Measurements from ENCODE around the gene SQOR. TPM values are rescaled to one million over a fixed set of nuclear protein-coding genes. Genes with fewer than 3 reads are reported as not detected.

SQOR gene
- 100 to 1,000 TPM; 105 to 108 TPM for total RNA-seq

DNA sequence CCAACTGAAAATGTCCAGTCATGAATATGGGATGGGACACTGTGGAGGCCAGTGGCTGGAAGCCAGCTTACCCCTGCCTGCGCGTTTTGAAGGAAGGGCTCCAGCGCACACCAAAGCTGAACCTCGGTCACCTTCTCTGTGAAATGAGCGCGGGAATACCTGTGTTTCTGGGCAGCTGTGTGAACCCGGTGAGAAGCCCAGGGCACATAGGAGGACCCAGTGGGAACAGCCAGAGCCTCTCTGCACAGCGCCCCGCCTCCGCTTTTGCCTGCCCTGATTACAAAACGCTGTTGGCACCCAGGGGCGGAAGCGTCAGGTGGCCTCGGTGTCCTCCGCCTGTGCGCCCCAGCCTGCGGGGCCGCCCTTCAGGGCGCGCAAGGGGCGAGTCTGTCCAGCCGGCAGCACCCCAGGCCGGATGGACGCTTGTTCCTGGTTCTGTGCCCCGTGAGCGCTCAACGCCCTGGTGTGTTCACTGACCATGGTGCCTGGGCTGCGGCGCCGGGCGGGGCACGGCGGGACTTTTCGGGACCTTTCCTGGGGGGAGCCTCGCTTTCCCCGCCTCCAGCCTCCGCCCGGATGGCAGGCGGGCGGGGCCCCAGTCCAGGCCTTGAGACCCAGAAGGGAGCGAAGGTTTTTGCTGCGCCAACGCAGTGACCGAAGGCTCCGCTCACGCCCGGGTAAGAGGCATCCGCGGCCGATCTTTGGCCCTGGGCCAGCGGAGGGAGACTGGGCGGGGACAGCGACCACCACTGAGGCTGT lies at the start of gene SQOR:
Gene SQOR (plus strand): TSS at position 598 of the 759 bp plus-strand sequence. CDS start 23,895 bp downstream, outside the sequence.
- H3K27ac Mint-ChIP-seq = peak within 1 kb of the TSS; percentile 90
- H3K4me3 Mint-ChIP-seq = peak within 1 kb of the TSS; percentile 96
- peaks cover 26% of the 10 kb centered on the region for H3K36me3 Mint-ChIP-seq (ENCODE audit: low read depth)
- H3K4me1 Mint-ChIP-seq = peaks cover 32% of the 10 kb centered on the region
- H3K9me3 Mint-ChIP-seq (ENCODE audit: low read depth) = no peaks in the 10 kb centered on the region
- DNase-seq = peak; percentile 86
- H3K27me3 Mint-ChIP-seq = no peaks in the 10 kb centered on the region
- intact Hi-C loops (cut with DNase I, micrococcal nuclease) = loop anchor here (1.0 to 10.0 kb wide), 5 partner anchors 20 to 922 kb away; partner anchors contain the start of genes B2M (in 1 of the 2), BLOC1S6 (in 1 of the 2), PATL2 (in 1 of the 2) and SORD (in 1 of the 2)
- ChIA-PET CTCF (interaction anchor here (0.7 to 1.6 kb wide), 5 partner anchors 14 to 50 kb away, joined by 3 to 5 read pairs (median 3); no protein-coding TSS in a partner anchor), POLR2A (no interaction called here)
- peak; percentile 66 for ATAC-seq

DNA sequence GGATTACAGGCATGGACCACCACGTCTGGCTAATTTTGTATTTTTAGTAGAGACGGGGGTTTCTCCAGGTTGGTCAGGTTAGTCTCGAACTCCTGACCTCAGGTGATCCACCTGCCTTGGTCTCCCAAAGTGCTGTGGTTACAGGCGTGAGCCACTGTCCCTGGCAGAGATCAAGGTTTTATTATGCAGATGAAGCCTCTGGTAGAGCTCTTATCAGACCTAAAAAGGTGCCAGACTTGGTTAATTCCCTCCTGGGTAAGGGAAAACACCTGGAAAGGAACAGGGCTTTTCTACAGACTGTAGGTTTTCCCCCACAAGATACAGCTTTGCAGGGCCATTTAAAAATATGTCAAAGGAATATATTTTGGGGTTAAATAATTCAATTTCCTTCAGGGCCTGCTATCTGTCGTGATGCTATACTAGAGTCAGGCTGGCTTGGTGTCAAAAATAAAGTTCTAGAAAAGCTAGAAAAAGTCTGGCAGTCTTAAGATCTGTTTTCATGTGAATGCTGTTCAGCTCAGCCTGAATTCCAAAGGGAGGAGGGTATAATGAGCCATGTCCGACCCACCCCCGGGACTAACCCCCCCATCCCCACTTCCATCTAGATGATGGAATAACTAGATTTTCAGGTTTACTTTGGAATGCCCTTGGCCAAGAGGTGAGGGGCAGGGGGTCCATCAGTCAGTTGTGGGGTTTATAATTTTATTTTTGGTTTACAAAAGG lies 49.6 kb upstream of the SQOR start:
- ATAC-seq (no peak), DNase-seq (peak; percentile 11)
- H3K27ac Mint-ChIP-seq = peak overlapping the region; percentile 29
- H3K9me3 Mint-ChIP-seq (ENCODE audit: low read depth) = no peaks in the 10 kb centered on the region
- peaks cover 3% of the 10 kb centered on the region for H3K36me3 Mint-ChIP-seq (ENCODE audit: low read depth)
- intact Hi-C loops (cut with DNase I, micrococcal nuclease) = no loop called here
- peaks cover 37% of the 10 kb centered on the region for H3K4me1 Mint-ChIP-seq
- no peaks in the 10 kb centered on the region for H3K27me3 Mint-ChIP-seq
- ChIA-PET CTCF (interaction anchor here (0.8 to 4.2 kb wide), 6 partner anchors 12 to 127 kb away, joined by 3 to 33 read pairs (median 6); no protein-coding TSS in a partner anchor), POLR2A (interaction anchor here (3.1 kb wide), 1 partner anchor 183 kb away, joined by 23 read pairs; a partner anchor contains a TSS)
- no peak overlapping the region for H3K4me3 Mint-ChIP-seq

DNA sequence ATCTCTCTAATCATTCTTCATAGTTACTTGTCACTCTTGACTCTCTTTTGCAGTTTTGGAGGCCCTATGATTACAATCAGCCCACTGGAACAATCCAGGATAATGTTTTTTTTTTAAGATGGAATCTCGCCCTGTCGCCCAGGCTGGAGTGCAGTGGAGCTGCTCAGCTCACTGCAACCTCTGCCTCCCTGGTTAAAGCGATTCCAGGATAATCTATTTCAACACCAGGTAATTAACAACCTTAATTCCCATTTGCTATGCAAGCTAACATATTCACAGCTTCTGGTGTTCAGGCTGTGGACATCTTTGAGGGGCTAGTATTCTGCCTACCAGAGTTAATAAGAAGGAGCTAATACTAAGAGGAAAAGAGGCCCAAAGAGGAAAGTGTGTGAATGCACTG lies 48.7 kb upstream of the SQOR start:
- DNase-seq (no peak), ATAC-seq (no peak)
- ChIA-PET POLR2A (interaction anchor here (0.8 to 3.1 kb wide), 3 partner anchors 54 to 385 kb away, joined by 3 to 23 read pairs (median 4); a partner anchor contains a TSS), CTCF (interaction anchor here (0.7 to 4.2 kb wide), 12 partner anchors 11 to 184 kb away, joined by 3 to 33 read pairs (median 5); a partner anchor contains a TSS)
- Mint-ChIP-seq H3K4me1 (peaks cover 41% of the 10 kb centered on the region), H3K27ac (peak overlapping the region; percentile 100), H3K4me3 (peak overlapping the region; percentile 94), H3K9me3 (ENCODE audit: low read depth) (no peaks in the 10 kb centered on the region), H3K27me3 (no peaks in the 10 kb centered on the region), H3K36me3 (ENCODE audit: low read depth) (peaks cover 3% of the 10 kb centered on the region)
- intact Hi-C loops (cut with DNase I, micrococcal nuclease) = loop anchor here (2.0 kb wide), 3 partner anchors 51 to 419 kb away; no protein-coding TSS in a partner anchor

DNA sequence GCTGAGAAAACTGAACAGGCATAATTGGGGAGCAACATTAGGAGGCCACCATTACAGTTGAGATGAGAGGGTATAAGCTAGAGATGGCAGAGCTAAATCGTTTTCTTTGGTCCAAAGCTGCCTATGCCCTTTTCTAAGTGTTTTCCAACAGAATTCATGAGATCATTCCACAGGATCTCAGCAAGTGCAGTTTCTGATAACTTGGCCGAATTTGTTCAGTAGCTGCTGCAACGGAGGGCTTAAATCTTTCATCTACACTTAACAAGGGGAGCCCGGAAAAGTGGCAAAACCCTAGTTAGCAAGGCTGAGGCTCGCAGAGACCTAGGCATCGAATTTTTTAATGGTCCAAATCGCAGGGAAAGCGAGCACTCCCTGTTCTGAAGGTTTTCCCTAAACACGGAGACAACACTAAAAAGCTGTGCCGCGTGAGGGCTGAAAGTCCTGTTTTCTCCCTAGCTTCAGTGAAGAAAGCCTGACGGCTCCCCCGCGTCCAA lies 48.2 kb upstream of the SQOR start:
- H3K27ac Mint-ChIP-seq = peak overlapping the region; percentile 100
- no peaks in the 10 kb centered on the region for H3K27me3 Mint-ChIP-seq
- DNase-seq (no peak), ATAC-seq (peak; percentile 2)
- H3K36me3 Mint-ChIP-seq (ENCODE audit: low read depth) = peaks cover 3% of the 10 kb centered on the region
- intact Hi-C loops (cut with DNase I, micrococcal nuclease) = loop anchor here (1.0 to 2.0 kb wide), 9 partner anchors 49 to 420 kb away; partner anchors contain the start of genes SLC30A4 (in 2 of the 2) and SQOR (in 1 of the 2)
- peaks cover 44% of the 10 kb centered on the region for H3K4me1 Mint-ChIP-seq
- ChIA-PET POLR2A (interaction anchor here (0.5 to 3.1 kb wide), 5 partner anchors 50 to 389 kb away, joined by 3 to 23 read pairs (median 4); a partner anchor contains a TSS), CTCF (interaction anchor here (0.6 to 4.2 kb wide), 16 partner anchors 11 to 272 kb away, joined by 3 to 33 read pairs (median 4); a partner anchor contains a TSS)
- no peaks in the 10 kb centered on the region for H3K9me3 Mint-ChIP-seq (ENCODE audit: low read depth)
- H3K4me3 Mint-ChIP-seq = peak overlapping the region; percentile 94

DNA sequence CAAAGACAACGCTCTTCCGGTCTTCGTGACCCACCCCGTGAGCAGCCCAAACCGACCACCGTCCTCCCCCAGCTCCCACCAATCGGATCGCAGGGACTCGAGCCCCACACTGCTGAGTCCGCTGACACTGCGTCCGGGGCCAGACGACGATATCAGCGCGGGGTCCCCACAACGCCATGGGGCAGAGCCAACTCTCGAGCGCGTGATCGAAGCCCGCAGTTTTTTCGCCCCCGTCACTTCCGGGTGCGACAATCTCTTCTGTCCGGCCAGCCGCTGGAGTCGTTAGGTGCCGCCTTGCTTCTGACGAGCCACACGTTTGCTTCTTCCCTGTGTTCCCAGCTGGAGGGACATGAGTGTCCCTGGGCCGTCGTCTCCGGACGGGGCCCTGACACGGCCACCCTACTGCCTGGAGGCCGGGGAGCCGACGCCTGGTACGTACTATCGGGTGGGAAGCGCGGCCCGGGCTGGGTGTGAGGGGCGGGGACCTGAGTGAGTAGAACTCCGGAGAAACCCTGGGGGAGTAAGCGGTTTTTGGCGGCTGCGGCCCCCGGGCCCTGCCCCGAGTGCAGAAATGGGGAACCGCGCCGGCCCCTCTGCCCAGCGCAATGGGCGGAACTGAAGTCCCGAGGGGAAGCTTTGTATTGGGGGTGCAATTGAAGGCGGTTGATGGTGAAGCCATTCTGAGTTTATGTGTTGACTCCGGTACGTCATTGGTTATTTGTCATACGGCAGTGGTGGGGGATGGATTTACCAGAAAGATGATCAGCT lies 47.5 kb upstream of the SQOR start, which contains the start of gene BLOC1S6:
Gene BLOC1S6 (plus strand): TSS at position 285 of the 768 bp plus-strand sequence. CDS start 65 bp downstream, at position 350.
- no peaks in the 10 kb centered on the region for H3K27me3 Mint-ChIP-seq
- ChIA-PET POLR2A (interaction anchor here (0.5 to 3.1 kb wide), 7 partner anchors 10 to 875 kb away, joined by 3 to 23 read pairs (median 4); partner anchors contain the start of gene SHF), CTCF (interaction anchor here (0.6 to 4.2 kb wide), 19 partner anchors 11 to 272 kb away, joined by 3 to 33 read pairs (median 4); a partner anchor contains a TSS)
- H3K36me3 Mint-ChIP-seq (ENCODE audit: low read depth) = peaks cover 3% of the 10 kb centered on the region
- ATAC-seq (peak; percentile 81), DNase-seq (peak; percentile 91)
- no peaks in the 10 kb centered on the region for H3K9me3 Mint-ChIP-seq (ENCODE audit: low read depth)
- peak within 1 kb of the TSS; percentile 100 for H3K27ac Mint-ChIP-seq
- intact Hi-C loops (cut with DNase I, micrococcal nuclease) = loop anchor here (1.0 to 2.0 kb wide), 9 partner anchors 48 to 420 kb away; partner anchors contain the start of genes SLC30A4 (in 2 of the 2) and SQOR (in 1 of the 2)
- peaks cover 48% of the 10 kb centered on the region for H3K4me1 Mint-ChIP-seq
- H3K4me3 Mint-ChIP-seq = peak within 1 kb of the TSS; percentile 94

DNA sequence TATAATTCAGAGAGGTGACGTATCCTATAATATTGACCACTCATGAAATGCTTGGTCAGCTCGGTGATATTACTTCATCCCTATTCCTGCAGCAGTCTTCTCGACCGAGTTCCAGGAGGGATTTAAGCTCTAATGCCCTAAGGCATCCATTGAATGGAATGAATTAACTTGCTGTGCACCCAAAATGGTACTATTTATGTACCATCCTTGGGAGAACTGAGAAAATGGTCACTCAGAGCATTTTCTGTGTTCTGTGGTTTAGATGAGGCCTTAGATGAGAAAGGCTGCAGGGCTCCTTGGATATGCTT lies 47.0 kb upstream of the SQOR start:
- peaks cover 5% of the 10 kb centered on the region for H3K36me3 Mint-ChIP-seq (ENCODE audit: low read depth)
- no peaks in the 10 kb centered on the region for H3K9me3 Mint-ChIP-seq (ENCODE audit: low read depth)
- DNase-seq (no peak), ATAC-seq (no peak)
- intact Hi-C loops (cut with DNase I, micrococcal nuclease) = loop anchor here (1.0 to 2.0 kb wide), 9 partner anchors 47 to 421 kb away; partner anchors contain the start of genes SLC30A4 (in 2 of the 2) and SQOR (in 1 of the 2)
- peak overlapping the region; percentile 94 for H3K4me3 Mint-ChIP-seq
- peaks cover 51% of the 10 kb centered on the region for H3K4me1 Mint-ChIP-seq
- ChIA-PET CTCF (interaction anchor here (0.6 to 4.2 kb wide), 8 partner anchors 14 to 188 kb away, joined by 3 to 33 read pairs (median 5); no protein-coding TSS in a partner anchor), POLR2A (interaction anchor here (0.6 to 3.1 kb wide), 6 partner anchors 10 to 875 kb away, joined by 3 to 23 read pairs (median 4); partner anchors contain the start of gene SHF)
- peak overlapping the region; percentile 100 for H3K27ac Mint-ChIP-seq
- no peaks in the 10 kb centered on the region for H3K27me3 Mint-ChIP-seq

DNA sequence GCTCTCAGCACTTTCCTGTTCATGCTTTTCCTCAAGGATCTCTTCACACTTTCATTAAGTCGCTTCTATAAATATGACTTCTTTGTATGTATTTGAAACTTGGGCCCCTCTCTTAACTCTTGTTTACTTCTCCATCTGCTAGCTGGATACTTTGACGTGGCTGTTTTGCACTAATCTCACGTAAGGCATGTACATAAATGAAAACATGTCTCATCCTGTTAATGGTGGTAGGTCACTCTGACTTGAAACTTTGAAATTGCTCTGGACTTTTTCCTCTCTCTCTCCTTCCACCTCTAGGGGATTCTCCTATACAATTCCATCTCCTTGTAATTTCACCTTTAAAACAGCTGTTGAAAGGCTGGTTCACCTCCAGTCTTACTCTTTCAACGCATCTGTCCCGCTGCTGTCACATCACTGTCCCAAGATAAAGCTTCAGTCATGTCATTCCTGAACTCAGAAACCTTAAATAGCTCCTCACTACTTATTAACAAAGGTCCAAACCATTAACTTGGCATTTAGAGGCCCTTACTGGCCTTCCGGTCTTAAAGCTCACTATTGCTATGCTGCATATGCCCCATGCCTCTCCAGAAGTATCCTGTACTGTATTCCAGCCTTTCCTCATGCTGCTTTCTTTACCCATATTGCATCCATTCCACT lies 46.5 kb upstream of the SQOR start:
- intact Hi-C loops (cut with DNase I, micrococcal nuclease) = no loop called here
- no peak for ATAC-seq

DNA sequence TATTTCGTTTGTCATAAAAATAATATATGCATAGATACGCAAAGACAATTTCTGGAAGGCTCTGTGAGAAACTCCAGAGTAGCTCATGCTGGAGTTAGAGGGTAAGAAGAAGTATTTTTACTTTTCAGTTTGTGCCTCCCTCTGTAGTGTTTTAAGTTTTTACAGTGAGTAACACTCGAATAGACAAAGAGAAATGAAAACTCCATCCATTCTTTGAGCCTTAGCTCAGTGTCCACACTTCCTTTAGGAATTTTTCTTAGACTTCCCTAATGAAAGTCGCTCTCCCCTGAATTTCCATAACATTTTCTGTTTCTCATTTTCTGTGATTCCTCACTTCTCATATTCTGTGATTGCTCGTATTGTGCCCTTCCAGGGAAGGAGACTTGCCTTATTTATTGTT lies 45.6 kb upstream of the SQOR start:
- Mint-ChIP-seq H3K4me1 (peaks cover 52% of the 10 kb centered on the region), H3K9me3 (ENCODE audit: low read depth) (no peaks in the 10 kb centered on the region), H3K4me3 (peak overlapping the region; percentile 16), H3K36me3 (ENCODE audit: low read depth) (peaks cover 13% of the 10 kb centered on the region), H3K27me3 (no peaks in the 10 kb centered on the region), H3K27ac (no peak overlapping the region)
- ATAC-seq (no peak), DNase-seq (no peak)
- ChIA-PET POLR2A (no interaction called here), CTCF (interaction anchor here (1.3 to 4.2 kb wide), 3 partner anchors 24 to 130 kb away, joined by 3 to 33 read pairs (median 4); no protein-coding TSS in a partner anchor)
- intact Hi-C loops (cut with DNase I, micrococcal nuclease) = no loop called here

More for the DNA sequence above, 46.5 kb upstream of the SQOR start:
- peak overlapping the region; percentile 100 for H3K27ac Mint-ChIP-seq
- H3K36me3 Mint-ChIP-seq (ENCODE audit: low read depth) = peaks cover 6% of the 10 kb centered on the region
- H3K4me3 Mint-ChIP-seq = peak overlapping the region; percentile 94
- no peak for DNase-seq
- no peaks in the 10 kb centered on the region for H3K27me3 Mint-ChIP-seq
- ChIA-PET CTCF (interaction anchor here (0.6 to 4.2 kb wide), 9 partner anchors 14 to 189 kb away, joined by 3 to 33 read pairs (median 4); a partner anchor contains a TSS), POLR2A (interaction anchor here (0.6 to 3.1 kb wide), 5 partner anchors 9 to 401 kb away, joined by 3 to 23 read pairs (median 6); partner anchors contain the start of gene SHF)
- H3K4me1 Mint-ChIP-seq = peaks cover 51% of the 10 kb centered on the region
- no peaks in the 10 kb centered on the region for H3K9me3 Mint-ChIP-seq (ENCODE audit: low read depth)

DNA sequence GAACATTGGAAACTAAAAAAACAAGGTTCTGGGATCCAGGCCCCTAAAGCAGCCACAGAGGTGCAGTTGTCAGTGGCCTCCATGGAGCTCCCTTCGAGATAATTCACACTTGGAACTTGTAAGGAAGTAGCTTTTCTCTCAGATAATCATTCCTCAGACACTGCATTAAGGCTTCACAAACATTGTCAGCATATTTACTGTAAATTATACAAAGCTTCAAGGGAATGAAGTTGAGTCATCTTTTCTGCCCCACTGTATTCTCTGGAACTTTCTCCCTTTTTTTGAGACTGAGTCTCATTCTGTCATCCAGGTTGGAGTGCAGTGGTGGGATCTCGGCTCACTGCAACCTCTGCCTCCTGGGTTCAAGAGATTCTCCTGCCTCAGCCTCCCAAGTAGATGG lies 40.5 kb upstream of the SQOR start:
- intact Hi-C loops (cut with DNase I, micrococcal nuclease) = no loop called here
- no peak for ATAC-seq
- Mint-ChIP-seq H3K4me3 (no peak overlapping the region), H3K27ac (no peak overlapping the region), H3K36me3 (ENCODE audit: low read depth) (peaks cover 29% of the 10 kb centered on the region), H3K27me3 (no peaks in the 10 kb centered on the region), H3K9me3 (ENCODE audit: low read depth) (no peaks in the 10 kb centered on the region), H3K4me1 (peaks cover 25% of the 10 kb centered on the region)
- CTCF ChIA-PET = interaction anchor here (1.4 to 1.8 kb wide), 4 partner anchors 9 to 136 kb away, joined by 3 to 6 read pairs (median 4); no protein-coding TSS in a partner anchor
- POLR2A ChIA-PET = interaction anchor here (0.8 kb wide), 2 partner anchors 59 to 192 kb away, joined by 3 read pairs; a partner anchor contains a TSS
- DNase-seq = no peak

Data from activated CD4-positive, alpha-beta T cell treated with anti-CD3 and anti-CD28 coated beads for 36 hours (primary cell).